B cell (primary cell): Measurements from ENCODE around the gene MORC2.

ENCODE experiments used
- CTCF ChIP-seq: fragments of 200-600 bp; IDR thresholded peaks from one replicate; pipeline ENCODE4 v1.8.0; 2022; ENCODE audit warnings: antibody characterized with exemption, mild to moderate bottlenecking
- EZH2 ChIP-seq: IDR thresholded peaks from 2 replicates; pipeline ENCODE4 v1.6.1; 2012; ENCODE audit warnings: borderline replicate concordance, low read depth, mild to moderate bottlenecking, moderate library complexity, low read length; ENCODE audit not compliant: insufficient read depth, poor library complexity, severe bottlenecking

GRCh38 chr22:30918761-30919160 is 49.8 kb downstream of the MORC2 start:
- TF ChIP-seq CTCF (no peak), EZH2 (no peak)
